Loucy (cell line): Measurements from ENCODE around the gene CSNK1G2.

ENCODE experiments used
- H2AFZ ChIP-seq: fragments of 200-600 bp; sonication (generic); 2 replicates; pipeline ENCODE4 v1.6.0; 2016; ENCODE audit warnings: antibody characterized with exemption, mild to moderate bottlenecking, low read length, moderate library complexity
- H3F3A ChIP-seq: fragments of 200-600 bp; 2 replicates; pipeline ENCODE4 v1.6.0; 2016; ENCODE audit warnings: antibody characterized with exemption, low read depth, mild to moderate bottlenecking
- H3K27me3 ChIP-seq: fragments of 200-600 bp; sonication (generic); 2 replicates; pipeline ENCODE4 v1.6.1; 2014; ENCODE audit warnings: low read length, mild to moderate bottlenecking; ENCODE audit not compliant: insufficient read depth, poor library complexity, severe bottlenecking
- H3K36me3 ChIP-seq: fragments of 200-600 bp; sonication (generic); 2 replicates; pipeline ENCODE4 v1.6.1; 2016; ENCODE audit warnings: low read length; ENCODE audit not compliant: insufficient read depth
- H3K4me1 ChIP-seq: fragments of 200-600 bp; sonication (generic); 2 replicates; pipeline ENCODE4 v1.5.1; 2014; ENCODE audit warnings: low read length, mild to moderate bottlenecking; ENCODE audit not compliant: insufficient read depth, poor library complexity, severe bottlenecking
- H3K4me2 ChIP-seq: fragments of 200-600 bp; sonication (generic); 2 replicates; pipeline ENCODE4 v1.6.0; 2014; ENCODE audit warnings: antibody characterized with exemption, low read length, low read depth, mild to moderate bottlenecking; ENCODE audit not compliant: poor library complexity, severe bottlenecking
- H3K4me3 ChIP-seq: fragments of 200-600 bp; sonication (generic); 2 replicates; pipeline ENCODE4 v1.5.1; 2014; ENCODE audit warnings: low read length, mild to moderate bottlenecking, mixed read lengths; ENCODE audit not compliant: poor library complexity, severe bottlenecking
- H3K79me2 ChIP-seq: fragments of 200-600 bp; sonication (generic); 2 replicates; pipeline ENCODE4 v1.6.1; 2014; ENCODE audit warnings: low read length; ENCODE audit not compliant: insufficient read depth
- H3K9ac ChIP-seq: fragments of 200-600 bp; sonication (generic); 2 replicates; pipeline ENCODE4 v1.6.0; 2014; ENCODE audit warnings: mild to moderate bottlenecking, low read depth, low read length, moderate library complexity; ENCODE audit not compliant: poor library complexity, severe bottlenecking
- H3K9me2 ChIP-seq: fragments of 200-600 bp; sonication (generic); replicated peaks from 2 replicates; pipeline ENCODE4 v1.6.1; 2016; ENCODE audit warnings: low read depth, low read length, mixed read lengths
- H3K9me3 ChIP-seq: fragments of 200-600 bp; sonication (generic); 2 replicates; pipeline ENCODE4 v1.6.1; 2014; ENCODE audit warnings: mild to moderate bottlenecking, antibody characterized with exemption, low read length, low read depth; ENCODE audit not compliant: insufficient read depth
- H4K20me1 ChIP-seq: fragments of 200-600 bp; sonication (generic); 2 replicates; pipeline ENCODE4 v1.6.0; 2014; ENCODE audit warnings: antibody characterized with exemption, low read length, mild to moderate bottlenecking; ENCODE audit not compliant: insufficient read depth, poor library complexity, severe bottlenecking
- EZH2phosphoT487 ChIP-seq: fragments of 200-600 bp; IDR thresholded peaks from 2 replicates; pipeline ENCODE4 v1.6.1; 2018; ENCODE audit warnings: antibody characterized with exemption, mild to moderate bottlenecking, moderate library complexity, borderline replicate concordance
- TF ChIP-seq, protein P1 (sequence below): fragments of 200-600 bp; sonication (generic); conservative IDR thresholded peaks from 2 replicates; pipeline ENCODE4 v1.5.1; 2014; ENCODE audit warnings: mild to moderate bottlenecking, antibody characterized with exemption, low read length

Gene CSNK1G2

DNA sequence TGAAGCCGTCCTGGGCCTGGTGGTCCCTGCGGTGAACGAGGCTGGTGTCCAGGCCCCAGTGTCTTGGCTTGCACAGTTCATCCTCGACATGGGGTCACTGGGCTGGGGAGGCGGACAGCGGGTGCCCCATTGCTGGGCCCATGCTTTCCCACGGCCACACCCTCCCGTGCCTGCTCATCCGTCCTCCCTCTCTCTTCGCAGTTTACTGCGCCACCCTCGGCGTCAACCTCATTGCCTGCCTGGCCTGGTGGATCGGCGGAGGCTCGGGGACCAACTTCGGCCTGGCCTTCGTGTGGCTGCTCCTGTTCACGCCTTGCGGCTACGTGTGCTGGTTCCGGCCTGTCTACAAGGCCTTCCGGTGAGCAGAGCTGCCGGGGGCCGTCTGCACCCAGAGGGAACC lies 23.0 kb upstream of the CSNK1G2 start:
- Histone ChIP-seq H2AFZ (no peak overlapping the region), H3K9me2 (no peaks in the 10 kb centered on the region), H4K20me1 (no peaks in the 10 kb centered on the region), H3K9me3 (no peaks in the 10 kb centered on the region), H3K9ac (no peak overlapping the region), H3K27me3 (no peaks in the 10 kb centered on the region), H3F3A (no peaks in the 10 kb centered on the region), H3K36me3 (peaks cover 13% of the 10 kb centered on the region; the same call in 1 of the 2 replicates), H3K4me2 (no peak overlapping the region), H3K4me3 (no peak overlapping the region), H3K79me2 (peaks cover 10% of the 10 kb centered on the region; the same call in 1 of the 2 replicates), H3K4me1 (no peaks in the 10 kb centered on the region)
- TF ChIP-seq, protein P1, sequence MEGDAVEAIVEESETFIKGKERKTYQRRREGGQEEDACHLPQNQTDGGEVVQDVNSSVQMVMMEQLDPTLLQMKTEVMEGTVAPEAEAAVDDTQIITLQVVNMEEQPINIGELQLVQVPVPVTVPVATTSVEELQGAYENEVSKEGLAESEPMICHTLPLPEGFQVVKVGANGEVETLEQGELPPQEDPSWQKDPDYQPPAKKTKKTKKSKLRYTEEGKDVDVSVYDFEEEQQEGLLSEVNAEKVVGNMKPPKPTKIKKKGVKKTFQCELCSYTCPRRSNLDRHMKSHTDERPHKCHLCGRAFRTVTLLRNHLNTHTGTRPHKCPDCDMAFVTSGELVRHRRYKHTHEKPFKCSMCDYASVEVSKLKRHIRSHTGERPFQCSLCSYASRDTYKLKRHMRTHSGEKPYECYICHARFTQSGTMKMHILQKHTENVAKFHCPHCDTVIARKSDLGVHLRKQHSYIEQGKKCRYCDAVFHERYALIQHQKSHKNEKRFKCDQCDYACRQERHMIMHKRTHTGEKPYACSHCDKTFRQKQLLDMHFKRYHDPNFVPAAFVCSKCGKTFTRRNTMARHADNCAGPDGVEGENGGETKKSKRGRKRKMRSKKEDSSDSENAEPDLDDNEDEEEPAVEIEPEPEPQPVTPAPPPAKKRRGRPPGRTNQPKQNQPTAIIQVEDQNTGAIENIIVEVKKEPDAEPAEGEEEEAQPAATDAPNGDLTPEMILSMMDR = no peak
- TF ChIP-seq EZH2phosphoT487 = no peak

DNA sequence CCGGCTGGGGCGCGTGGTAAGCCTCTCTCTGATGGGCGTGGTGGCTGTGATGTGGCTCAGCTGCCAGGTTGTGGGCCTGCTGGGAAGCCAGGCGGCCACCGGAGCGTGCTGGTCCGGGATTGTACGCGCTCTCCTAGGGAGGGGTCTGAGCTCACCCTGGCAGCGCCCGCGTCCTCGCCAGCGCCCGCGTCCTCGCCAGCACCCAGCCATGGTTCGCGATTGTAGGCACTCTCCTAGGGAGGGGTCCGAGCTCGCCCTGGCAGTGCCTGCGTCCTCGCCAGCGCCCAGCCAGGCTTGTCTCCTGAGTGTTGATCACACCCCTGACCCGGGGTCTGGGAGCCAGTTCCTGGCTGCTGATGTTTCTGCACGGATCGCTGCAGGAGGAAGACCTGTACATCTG lies 22.0 kb upstream of the CSNK1G2 start:
- no peak overlapping the region for H3K4me3 ChIP-seq
- H3F3A ChIP-seq = no peaks in the 10 kb centered on the region
- peaks cover 4% of the 10 kb centered on the region; the same call in 1 of the 2 replicates for H3K36me3 ChIP-seq
- no peaks in the 10 kb centered on the region for H3K27me3 ChIP-seq
- no peak for TF ChIP-seq EZH2phosphoT487
- TF ChIP-seq, protein P1 = no peak
- H3K79me2 ChIP-seq = no peaks in the 10 kb centered on the region
- no peak overlapping the region for H3K9ac ChIP-seq
- H3K4me1 ChIP-seq = no peaks in the 10 kb centered on the region
- H3K9me3 ChIP-seq = no peaks in the 10 kb centered on the region
- H3K9me2 ChIP-seq = no peaks in the 10 kb centered on the region
- no peaks in the 10 kb centered on the region for H4K20me1 ChIP-seq
- no peak overlapping the region for H3K4me2 ChIP-seq
- H2AFZ ChIP-seq = no peak overlapping the region

DNA sequence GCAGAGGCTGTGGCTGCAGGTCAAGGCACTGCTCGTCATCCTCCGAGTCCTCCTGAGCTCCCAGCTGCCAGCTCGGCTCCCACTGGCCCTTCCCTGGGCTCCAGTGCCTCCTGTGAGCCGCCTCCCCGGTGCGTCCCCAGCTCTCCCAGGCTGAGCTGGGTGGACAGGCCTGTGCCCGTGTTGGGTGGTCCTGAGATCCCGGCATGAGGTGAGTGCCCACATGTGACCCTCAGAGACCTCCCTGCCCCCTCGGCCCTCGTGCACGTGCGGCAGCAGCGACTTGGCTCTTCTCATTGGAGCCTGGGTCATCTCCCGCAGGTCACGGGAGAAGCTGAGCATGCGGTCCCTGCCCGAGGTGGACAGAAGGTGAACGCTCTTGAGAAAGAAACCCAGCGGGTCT lies 20.3 kb upstream of the CSNK1G2 start:
- H3K9me3 ChIP-seq = no peaks in the 10 kb centered on the region
- H4K20me1 ChIP-seq = no peaks in the 10 kb centered on the region
- no peaks in the 10 kb centered on the region for H3K27me3 ChIP-seq
- H3K9me2 ChIP-seq = no peaks in the 10 kb centered on the region
- H3K79me2 ChIP-seq = no peaks in the 10 kb centered on the region
- peaks cover 4% of the 10 kb centered on the region; the same call in 1 of the 2 replicates for H3K36me3 ChIP-seq
- H3K4me2 ChIP-seq = no peak overlapping the region
- no peak overlapping the region for H3K9ac ChIP-seq
- H3K4me3 ChIP-seq = no peak overlapping the region
- H3F3A ChIP-seq = no peaks in the 10 kb centered on the region
- no peak for TF ChIP-seq EZH2phosphoT487
- TF ChIP-seq, protein P1 = no peak
- no peak overlapping the region for H2AFZ ChIP-seq
- H3K4me1 ChIP-seq = no peaks in the 10 kb centered on the region
